NCI-H1436 (cell line): ENCODE results near the gene KDM1B.
A peak's percentile ranks its signal among the peaks of the same experiment; 100 is the strongest.
"Not testable (repeated sequence)": the region's sequence is repeated elsewhere in the genome, so short reads cannot be mapped to it uniquely, and the experiment has no call there.

Experiments
- DNase-seq: peaks from one replicate; lab custom pipeline; 2025; lab: John Stamatoyannopoulos, UW

The KDM1B gene

GRCh38 chr6:18189196-18189595 is 34.0 kb downstream of the KDM1B start:
- DNase-seq: no peak

GRCh38 chr6:18192026-18192425 is 36.8 kb downstream of the KDM1B start:
- no peak for DNase-seq

- no peak for DNase-seq
These were observed 48.6 kb downstream of the KDM1B start for GRCh38 chr6:18203786-18204185.

- no peak for DNase-seq
These were observed 49.5 kb downstream of the KDM1B start for GRCh38 chr6:18204691-18205090.

- DNase-seq: no peak
These were observed 51.4 kb downstream of the KDM1B start for GRCh38 chr6:18206591-18206990.

GRCh38 chr6:18207438-18207837 is 52.2 kb downstream of the KDM1B start:
- peak; percentile 15 for DNase-seq

GRCh38 chr6:18207949-18208348 is 52.7 kb downstream of the KDM1B start:
- DNase-seq: peak; percentile 75

GRCh38 chr6:18208778-18209177 is 53.6 kb downstream of the KDM1B start:
- not testable (repeated sequence) for DNase-seq

GRCh38 chr6:18209539-18210197 is 54.4 kb downstream of the KDM1B start:
- DNase-seq: no peak

GRCh38 chr6:18210707-18211106 is 55.5 kb downstream of the KDM1B start:
- DNase-seq: no peak

- no peak for DNase-seq
These were observed 56.1 kb downstream of the KDM1B start for GRCh38 chr6:18211338-18211737.

- DNase-seq: no peak
These were observed 57.0 kb downstream of the KDM1B start for GRCh38 chr6:18212231-18212630.

- no peak for DNase-seq
These were observed 58.2 kb downstream of the KDM1B start for GRCh38 chr6:18213439-18213838.

GRCh38 chr6:18214003-18214402 is 58.8 kb downstream of the KDM1B start:
- DNase-seq: no peak

- no peak for DNase-seq
These were observed 60.2 kb downstream of the KDM1B start for GRCh38 chr6:18215436-18215835.

GRCh38 chr6:18216411-18216810 is 61.2 kb downstream of the KDM1B start:
- DNase-seq: no peak

- no peak for DNase-seq
These were observed 63.0 kb downstream of the KDM1B start for GRCh38 chr6:18218233-18218632.

GRCh38 chr6:18219591-18219990 is 64.4 kb downstream of the KDM1B start:
- no peak for DNase-seq

- DNase-seq: no peak
These were observed 66.0 kb downstream of the KDM1B start for GRCh38 chr6:18221288-18221615.

- DNase-seq: not testable (repeated sequence)
These were observed 71.4 kb downstream of the KDM1B start for GRCh38 chr6:18226451-18227105.

GRCh38 chr6:18227166-18227565 is 71.9 kb downstream of the KDM1B start:
- DNase-seq: not testable (repeated sequence)

- not testable (repeated sequence) for DNase-seq
These were observed 73.4 kb downstream of the KDM1B start for GRCh38 chr6:18228590-18228989.

GRCh38 chr6:18231856-18232255 is 76.6 kb downstream of the KDM1B start:
- not testable (repeated sequence) for DNase-seq

GRCh38 chr6:18233770-18234169 is 78.5 kb downstream of the KDM1B start:
- DNase-seq: not testable (repeated sequence)
